HG03025 (cell line): ENCODE data around the gene RHOT1.
"Not testable (repeated sequence)": the region's sequence is repeated elsewhere in the genome, so short reads cannot be mapped to it uniquely, and the experiment has no call there.

ENCODE experiments used
- ATAC-seq: cut with Tn5 transposase; IDR thresholded peaks from one replicate; pipeline ENCODE4 v1.9.1; 2021; ENCODE audit warnings: mild to moderate bottlenecking, moderate library complexity; ENCODE audit not compliant: unreplicated experiment, low FRiP score

The RHOT1 gene

GRCh38 chr17:32142038-32142856, at the start of gene RHOT1:
Gene RHOT1 (plus strand): TSS chr17:32142502. CDS start chr17:32142693, 191 bp downstream.
- peak; percentile 67 for ATAC-seq

DNA sequence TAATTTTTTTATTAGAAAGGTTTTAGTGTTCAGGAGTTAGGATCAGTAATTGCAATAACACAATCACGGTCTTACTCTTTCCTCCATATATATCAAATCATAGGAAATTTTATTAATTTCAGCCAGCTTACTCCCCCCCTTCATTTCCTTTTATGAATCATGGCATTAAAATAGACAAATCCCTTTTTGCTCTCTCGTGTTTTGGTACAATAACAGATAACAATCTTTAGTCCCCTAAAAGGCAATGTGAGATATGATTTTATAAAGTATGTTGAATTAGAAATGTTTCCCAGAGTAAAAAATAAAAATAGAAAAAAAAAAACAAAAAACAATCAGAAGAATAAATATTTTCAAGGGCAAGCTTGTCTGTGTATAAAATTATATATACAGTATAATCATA, 42.6 kb upstream of the RHOT1 start:
- no peak for ATAC-seq

GRCh38 chr17:32100323-32100722, 42.0 kb upstream of the RHOT1 start:
- not testable (repeated sequence) for ATAC-seq

- no peak for ATAC-seq
Measured at GRCh38 chr17:32100971-32101631, 41.2 kb upstream of the RHOT1 start.

DNA sequence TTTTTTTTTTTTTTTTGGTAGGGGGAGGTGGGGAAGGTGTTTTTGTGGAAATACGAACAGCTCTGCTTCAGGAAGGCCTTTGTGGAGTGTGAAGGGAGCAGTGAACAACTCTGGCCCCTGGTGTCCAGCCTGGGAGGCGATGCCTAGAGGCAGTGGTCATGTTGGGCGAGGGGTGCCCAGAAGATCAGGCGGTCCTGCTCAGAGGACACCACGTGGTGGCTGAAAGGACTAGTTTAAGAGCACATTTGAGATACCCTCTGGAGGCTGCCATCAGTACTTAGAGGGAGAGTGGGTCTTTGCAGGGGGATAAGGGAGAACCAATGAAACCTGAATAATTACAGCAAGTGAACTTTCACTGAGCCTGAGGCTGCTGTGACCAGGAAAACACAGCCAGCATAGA, 40.1 kb upstream of the RHOT1 start:
- ATAC-seq = no peak

GRCh38 chr17:32102646-32103186, 39.6 kb upstream of the RHOT1 start:
- no peak for ATAC-seq

DNA sequence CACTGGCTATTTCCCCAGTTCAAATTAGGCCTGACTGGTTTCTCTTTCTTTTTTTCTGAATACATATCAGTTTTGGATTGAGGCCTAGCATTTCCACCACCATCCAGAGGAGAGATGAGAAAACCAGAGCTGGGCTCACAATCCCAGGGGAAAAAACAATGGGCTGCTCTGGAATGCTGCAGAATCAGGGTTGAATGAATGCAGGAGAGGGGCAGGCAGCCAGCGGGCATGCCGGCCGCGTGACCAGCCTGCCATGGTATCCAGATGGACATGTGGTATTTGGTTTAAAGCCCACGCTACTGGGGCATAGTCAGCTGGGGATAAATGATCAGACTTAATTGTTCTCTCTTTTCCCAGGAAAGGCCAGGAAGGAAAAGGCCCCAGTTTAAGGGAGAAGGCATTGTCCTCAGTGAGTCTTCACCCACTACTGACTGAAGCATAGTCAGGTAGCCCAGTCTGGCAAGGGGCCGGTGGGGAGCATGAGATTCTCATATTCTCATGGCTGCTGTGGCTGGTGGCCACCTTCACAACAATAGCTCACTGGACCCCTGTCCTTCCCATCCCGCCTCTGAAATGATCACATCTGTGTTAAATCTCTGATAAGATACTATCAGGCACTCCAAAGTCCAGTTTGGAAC, 38.7 kb upstream of the RHOT1 start:
- ATAC-seq = no peak

- ATAC-seq = no peak
Measured at GRCh38 chr17:32104158-32104557, 38.1 kb upstream of the RHOT1 start.

- ATAC-seq = not testable (repeated sequence)
Measured at GRCh38 chr17:32106471-32106981, 35.8 kb upstream of the RHOT1 start.

GRCh38 chr17:32107194-32107593, 35.1 kb upstream of the RHOT1 start:
- not testable (repeated sequence) for ATAC-seq

DNA sequence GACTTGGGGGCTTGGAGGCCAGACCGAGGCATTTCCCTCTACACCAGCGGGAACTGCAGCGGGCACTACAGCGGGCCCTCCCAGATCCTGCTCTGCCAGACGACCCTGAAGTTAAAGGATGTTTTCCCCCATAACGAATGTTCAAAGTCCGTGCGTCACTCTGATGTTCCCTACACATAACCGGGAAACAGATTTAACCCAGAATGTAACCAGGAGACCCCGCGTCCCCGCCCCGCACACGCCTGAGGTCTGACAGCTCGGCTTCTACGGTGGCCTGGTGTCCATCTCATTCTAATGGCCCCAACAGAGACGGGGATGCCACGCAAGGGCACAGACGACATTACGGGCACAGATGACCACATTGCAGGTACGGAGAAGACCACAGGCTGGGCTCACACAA, 31.7 kb upstream of the RHOT1 start:
- no peak for ATAC-seq

DNA sequence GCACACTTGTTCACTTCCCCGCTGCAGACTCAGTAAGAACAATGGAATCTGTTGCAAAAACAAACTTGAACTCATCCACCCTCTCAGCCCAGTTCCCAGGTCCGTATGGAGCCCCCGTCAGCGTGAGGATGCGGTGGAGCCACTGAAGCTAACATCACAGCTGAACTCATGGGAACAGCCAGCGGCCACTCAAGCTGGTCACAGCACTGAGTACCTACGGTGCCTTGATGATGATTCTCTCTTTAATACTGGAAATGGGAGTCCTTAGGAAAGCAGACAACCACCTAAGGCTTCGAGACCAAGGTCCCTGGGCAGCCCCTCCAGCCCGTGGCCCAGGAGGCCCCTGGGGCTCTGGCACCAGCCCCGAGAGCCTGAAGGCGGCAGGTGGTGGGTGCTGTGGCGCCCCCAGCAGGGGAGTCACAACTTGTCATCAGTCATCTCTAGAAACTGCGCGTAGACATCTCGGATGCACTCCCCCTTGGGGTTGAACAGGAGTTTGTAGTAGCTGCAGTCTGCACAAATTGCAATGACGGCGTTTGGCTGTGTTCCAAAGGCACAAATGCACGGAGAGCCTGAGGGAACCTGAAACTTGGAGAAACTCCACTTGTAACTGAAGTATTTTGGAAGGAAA, 31.0 kb upstream of the RHOT1 start:
- no peak for ATAC-seq

- ATAC-seq = no peak
Measured at GRCh38 chr17:32112416-32112815, 29.9 kb upstream of the RHOT1 start.

DNA sequence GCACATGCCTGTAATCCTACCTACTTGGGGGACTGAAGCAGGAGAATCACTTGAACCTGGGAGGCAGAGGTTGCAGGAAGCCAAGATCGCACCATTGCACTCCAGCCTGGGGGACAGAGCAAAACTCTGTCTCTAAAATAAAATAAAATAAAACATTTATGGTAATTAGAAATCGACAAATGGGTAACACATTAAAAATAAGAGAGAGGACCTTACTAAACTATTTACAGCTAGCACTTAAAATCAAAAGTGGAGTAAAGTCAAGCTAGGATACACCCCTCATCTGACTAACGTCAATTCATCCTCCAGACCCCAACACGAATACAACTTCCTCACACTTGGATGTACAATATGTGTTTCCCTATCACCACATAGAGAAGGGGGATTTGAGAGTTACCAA, 27.8 kb upstream of the RHOT1 start:
- no peak for ATAC-seq

DNA sequence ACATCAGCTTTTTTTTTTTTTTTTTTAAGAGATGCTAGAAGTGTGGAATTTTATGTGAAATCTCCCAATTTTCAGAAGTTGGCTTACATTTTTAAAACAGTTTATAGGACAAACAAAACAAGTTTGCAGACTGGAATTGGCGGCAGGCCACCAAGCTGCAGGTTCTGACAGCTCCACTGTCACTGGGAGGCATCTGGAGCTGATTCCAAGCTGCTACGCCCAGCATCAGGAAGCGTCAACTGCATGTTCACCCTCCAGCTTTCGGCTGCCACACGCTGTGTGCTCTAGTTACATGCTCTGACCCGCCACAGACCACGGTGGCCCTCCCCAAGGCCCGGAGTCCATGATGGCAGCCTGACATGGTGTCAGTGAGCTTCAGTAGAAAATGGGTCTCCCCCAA, 26.8 kb upstream of the RHOT1 start:
- not testable (repeated sequence) for ATAC-seq

GRCh38 chr17:32116937-32117336, 25.4 kb upstream of the RHOT1 start:
- no peak for ATAC-seq

GRCh38 chr17:32117399-32117798, 24.9 kb upstream of the RHOT1 start:
- ATAC-seq = no peak

DNA sequence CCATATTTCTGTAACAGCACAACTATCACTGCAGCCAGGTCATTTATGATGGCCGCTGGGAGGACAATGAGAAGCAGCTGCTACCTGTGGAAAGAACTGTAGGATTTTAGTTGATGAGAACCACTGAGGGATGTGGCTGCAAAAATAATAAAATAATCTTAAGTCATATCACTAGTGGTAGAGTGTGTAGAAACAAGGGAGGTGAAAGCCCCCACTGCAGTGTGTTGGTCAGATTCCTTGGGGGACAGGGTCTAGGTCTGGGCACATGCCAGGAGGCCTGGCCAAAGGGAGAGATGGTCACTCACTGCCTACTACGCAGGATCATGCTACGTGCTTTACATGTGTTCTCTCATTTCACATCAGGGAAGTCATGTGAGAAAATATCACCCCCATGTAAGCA, 24.2 kb upstream of the RHOT1 start:
- not testable (repeated sequence) for ATAC-seq

DNA sequence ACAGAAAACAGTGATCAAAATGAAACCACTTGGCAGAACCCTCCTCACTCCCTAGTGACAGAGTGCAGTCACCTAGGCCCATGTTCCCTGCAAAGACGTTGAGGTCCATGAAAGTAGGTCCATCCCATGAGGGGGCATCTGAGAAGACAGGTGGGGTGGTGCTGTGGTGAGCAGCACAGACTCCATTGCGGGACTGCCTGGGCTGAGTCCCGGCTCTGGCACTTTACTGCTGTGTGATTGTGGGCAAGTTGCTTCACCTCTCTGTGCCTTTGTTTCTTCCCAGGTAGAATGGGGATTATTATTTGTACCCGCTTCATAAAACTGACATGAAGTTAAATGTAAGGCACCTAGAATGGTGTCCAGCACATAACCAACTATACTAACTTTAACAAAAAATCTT, 23.5 kb upstream of the RHOT1 start:
- no peak for ATAC-seq

DNA sequence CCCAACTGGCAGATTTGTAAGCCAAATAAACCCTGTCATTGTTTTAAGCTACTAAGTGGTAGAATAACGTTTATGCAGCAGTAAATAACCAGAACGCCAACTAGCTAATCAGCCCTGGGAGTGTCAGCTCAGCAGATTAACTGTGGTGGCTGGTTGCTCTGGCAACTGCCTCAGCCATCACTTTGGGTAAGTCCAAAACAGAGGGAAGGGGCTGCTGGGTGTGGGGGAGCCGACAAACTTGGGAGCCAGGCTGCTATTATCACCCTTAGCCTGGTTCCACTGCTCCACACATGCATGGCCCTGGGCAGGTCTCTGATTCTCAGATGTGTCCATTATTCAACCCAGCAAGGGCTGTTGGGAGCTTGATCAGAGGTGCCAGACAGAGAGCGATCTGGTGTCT, 22.2 kb upstream of the RHOT1 start:
- ATAC-seq = no peak

GRCh38 chr17:32120716-32121115, 21.6 kb upstream of the RHOT1 start:
- ATAC-seq = no peak
